GM19193 (cell line): ENCODE results near the gene SLC22A12.

Experiments used
- POLR2A ChIP-seq: IDR thresholded peaks from 4 replicates; pipeline ENCODE4 v1.6.1; 2011; ENCODE audit not compliant: insufficient read depth, insufficient read length; ENCODE audit errors: extremely low read depth

SLC22A12 gene

DNA sequence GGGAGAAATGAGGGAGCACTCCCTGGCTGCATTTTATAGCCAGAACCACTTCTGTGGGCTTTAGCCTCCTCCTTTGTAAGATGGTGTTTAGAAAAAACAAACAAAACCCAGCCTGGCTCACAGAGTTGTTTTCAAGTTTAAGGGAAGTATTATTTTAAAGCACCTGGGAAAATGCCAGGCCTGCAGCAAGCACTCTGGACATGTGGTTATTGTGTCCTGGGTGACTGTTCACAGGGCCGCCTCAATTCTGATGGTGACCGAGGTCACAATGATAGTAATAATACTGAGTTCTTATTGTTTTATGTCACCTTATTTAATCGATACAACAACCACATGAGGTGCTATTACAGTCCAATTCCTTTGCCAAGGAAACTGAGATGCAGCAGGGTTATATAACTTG is 20.7 kb upstream of the SLC22A12 start:
- TF ChIP-seq POLR2A: no peak

DNA sequence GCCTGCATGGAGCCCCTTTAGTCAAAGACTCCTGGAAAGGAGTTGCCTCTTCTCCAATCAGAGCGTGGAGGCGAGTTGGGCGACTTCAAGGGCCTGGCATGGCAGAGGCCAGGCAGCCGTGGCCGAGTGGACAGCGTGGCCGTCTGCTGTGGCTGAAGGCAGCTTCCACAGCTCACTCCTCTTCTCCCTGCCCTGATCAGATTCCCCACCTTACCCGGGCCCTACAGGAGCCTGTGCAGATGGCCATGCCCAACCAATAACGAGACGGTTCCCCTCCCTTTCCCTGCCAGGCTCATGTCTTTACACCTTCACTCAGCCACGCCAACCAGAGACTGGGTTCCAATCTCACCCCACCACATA is 20.0 kb upstream of the SLC22A12 start:
- no peak for TF ChIP-seq POLR2A

DNA sequence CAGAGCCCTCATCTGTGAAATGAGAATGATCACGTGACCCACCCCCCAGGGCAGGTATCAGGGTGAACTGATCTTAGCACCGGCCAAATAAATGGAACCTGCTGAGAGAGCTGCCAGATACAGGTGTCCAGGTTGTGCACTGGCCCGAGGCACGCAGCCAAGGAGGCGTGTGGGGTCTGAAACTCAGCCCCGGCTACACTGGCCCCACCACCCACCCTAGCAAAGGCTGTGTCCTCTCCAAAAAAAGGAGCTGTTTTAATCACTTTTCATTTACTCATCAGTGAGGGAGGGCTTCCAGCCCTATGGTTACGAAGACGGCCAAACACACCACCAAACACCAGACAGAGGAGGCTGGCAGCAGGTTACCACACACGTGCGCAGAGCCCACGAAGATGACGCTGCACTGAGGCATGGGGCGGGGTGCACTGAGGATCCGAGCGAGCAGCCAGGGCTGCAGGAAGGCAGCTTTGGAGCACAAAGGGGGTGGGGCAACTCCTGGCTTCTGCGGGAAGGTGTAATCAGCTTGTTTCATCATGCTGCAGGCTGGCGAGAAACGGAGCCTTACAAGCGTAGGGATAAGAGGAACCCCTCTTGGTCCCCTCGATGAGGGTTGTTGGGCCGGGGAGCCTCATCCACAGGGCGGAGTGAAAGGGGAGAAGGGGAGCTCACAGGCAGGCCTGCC is 19.5 kb upstream of the SLC22A12 start:
- no peak for TF ChIP-seq POLR2A

DNA sequence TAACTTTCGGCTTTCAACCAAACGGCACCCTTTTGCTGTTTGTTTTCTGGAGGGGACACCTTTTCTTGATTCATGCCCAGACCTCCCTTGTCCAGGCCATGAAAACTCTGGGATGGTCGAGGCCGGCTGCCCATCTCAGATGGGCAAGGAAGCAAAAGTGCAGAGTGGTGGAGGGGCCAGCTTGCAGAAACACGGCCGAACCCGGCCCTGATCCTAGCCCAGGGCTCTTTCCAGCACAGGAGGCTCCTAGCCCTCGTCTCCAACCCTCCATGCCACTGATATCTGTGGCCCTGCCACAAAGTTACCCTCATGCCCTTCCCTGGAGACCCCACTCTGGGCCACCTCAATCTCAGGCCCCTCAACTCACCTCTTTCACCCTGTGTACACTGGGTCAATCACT is 18.9 kb upstream of the SLC22A12 start:
- TF ChIP-seq POLR2A: no peak

DNA sequence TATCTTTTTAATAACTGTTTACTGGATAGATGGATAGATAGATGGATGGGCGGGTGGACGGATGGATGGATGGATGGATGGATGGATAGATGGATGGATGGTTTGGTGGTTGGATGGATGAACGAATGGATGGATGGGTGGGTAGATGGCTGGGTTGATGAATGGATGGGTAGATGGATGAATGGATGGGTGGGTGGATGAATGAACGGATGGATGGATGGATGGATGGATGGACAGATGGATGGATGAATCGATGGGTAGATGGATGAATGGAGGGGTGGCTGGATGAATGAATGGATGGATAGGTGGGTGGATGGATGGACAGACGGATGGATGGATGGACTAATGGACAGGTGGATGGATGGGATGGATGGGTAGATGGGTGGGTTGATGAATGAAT is 13.8 kb upstream of the SLC22A12 start:
- TF ChIP-seq POLR2A: no peak

DNA sequence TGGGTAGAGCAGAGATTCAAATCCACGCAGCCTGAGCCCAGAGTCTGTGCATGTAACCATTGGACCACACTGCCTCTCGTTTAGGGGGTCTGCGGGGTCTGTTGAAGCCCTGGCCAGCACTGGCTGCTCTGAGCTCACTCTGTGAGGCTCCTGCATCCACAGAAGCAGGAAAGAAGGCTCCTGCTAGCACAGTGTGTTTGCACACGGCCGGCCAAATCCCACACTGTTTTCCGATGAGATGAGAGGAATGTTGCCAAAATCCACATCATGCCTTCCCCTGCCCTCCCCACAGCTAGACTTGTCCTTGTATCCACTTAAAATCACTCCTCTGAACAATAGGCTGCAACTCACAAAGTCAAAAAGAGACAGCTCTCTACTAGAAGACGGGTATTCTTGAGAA is 10.6 kb upstream of the SLC22A12 start:
- no peak for TF ChIP-seq POLR2A

DNA sequence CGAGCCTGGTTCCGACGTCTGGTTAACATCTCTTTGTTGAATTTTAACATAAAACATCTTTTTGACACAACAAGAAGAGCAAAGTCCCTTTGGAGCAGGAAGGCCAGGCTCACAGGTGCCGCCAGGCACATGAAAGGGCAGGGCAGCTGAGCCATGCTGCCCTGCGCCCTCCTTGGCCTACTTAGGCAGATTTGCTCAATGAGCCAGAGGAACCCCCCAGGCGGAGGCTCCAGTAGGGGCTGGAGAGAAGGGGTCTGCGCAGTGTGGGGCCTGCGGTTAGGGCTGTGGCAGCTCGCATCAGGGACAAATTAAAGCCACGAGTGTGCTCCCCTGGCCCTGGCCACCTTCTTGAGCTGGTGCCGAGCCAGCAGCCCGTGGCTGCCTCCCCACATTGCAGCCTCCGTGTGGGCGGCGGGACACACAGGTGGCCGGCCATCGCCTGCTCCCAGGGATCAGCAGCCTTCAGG is 9.9 kb upstream of the SLC22A12 start:
- no peak for TF ChIP-seq POLR2A

DNA sequence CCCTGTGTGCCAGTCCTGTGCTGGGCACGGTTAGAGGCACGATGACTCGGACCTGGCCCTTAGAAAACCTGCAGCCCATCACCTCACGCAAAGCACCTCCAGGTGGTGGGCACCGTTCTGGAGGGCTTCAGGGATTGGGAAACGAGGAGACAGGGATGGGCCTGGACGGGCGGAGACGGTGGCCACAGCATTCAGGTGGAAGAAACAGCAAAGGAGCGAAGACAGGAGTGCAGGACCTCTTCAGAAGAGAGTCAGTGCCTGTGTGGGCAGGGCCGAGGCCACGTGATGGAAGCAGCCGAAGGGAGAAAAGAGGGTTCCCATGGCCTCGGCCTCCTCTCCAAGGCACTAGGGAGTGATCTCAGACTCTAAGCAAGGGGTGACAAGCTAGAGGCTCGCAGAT is 8.1 kb upstream of the SLC22A12 start:
- no peak for TF ChIP-seq POLR2A

DNA sequence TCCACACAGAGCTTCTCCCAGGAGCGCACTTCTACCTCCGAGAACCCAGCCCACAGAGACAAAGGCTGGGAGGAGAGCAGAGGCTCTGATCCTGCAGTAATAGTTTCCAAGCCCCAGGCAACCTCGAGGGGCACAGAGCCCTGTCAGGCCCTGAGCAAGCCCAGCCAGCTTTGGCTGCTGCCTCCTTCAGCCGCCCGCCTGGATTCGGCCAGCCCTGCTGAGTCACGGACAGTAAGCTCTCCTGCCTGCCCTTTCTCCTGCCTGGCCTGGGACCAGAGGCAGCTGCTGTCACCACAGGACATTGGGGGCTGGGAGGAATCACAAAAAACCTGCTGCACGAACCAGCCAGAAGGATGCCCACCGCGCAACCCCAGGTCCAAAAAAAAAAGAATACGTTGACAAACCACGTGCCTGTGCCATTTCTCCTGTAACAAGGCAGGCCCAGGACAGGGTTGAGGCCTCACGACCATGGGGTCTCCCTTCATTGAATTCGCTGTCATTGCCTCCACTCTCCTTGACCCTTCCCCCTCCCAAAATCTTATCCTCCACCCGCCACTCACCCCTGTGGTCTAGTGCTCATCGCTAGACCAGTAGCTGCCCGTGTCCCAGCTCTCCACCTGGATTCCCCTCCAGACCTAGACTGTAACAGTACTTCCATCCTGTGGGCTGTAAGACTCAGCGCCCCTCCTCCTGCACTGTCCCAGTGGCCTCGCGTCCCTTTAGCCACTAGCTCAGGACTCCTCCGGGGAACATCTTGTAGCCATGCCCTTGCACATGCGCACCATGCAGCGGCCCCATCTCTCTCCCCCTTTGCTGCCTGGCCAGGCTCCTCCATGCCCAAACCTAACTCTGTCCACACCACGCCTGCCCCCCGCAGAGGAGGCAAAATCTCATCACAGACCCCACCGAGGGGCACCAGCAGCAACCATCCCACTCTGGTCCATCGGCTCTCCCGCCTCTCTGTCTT is 7.4 kb upstream of the SLC22A12 start:
- TF ChIP-seq POLR2A: no peak

DNA sequence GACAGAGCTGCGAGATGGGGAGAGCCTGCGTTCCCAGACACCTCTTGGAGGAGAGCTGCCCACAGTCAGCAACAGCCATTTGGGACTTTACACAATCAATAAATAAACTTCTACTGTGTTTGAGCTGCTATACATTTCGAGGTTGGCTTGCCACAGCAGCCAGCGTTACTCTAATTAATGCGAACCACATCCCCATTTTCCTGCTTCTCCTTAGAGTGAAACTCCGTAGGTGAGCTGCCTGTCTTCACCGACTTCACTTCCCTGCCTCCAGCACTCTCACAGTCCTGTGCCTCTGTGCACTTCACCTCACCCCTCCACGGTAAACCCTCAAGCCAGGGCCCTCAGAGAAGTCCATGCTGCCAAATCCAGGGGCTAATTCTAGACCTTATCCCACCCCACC is 5.9 kb upstream of the SLC22A12 start:
- no peak for TF ChIP-seq POLR2A

DNA sequence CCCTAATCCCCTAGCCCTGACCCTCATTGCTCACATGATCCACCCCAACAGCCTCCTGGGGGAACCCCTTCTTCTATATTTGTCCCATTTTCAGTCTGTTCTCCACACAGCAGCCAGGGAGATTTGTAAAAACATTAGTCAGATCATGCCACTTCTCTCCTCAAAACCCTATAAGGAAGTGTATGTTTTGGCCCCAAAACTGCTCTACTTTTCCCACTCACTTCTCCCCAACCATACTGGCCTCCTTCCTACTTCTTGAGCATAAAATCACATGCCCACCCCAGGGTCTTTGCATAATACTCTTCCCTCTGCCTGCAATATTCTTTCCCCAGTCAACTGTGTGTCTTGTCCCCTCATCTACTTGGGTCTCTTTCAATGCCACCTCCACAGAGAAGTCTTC is 4.7 kb upstream of the SLC22A12 start:
- no peak for TF ChIP-seq POLR2A

DNA sequence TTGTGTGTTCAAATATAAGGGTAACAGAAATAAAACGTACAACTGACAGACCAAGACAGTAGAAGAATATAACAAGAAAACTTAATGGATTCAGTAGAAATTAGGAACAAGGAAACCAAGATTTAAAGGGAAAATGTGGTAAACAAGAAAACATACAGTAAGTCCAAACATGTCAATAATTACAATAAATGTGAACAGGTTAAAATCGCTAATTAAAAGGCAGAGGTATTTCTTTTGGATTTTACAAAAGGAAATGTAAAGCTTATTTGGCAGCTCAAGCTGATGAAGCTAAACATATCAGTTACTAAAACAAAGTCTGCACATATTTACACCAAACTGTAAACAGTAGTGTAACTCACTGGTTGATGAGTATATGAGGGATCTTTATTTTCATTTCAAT is 2.3 kb upstream of the SLC22A12 start:
- TF ChIP-seq POLR2A: no peak

DNA sequence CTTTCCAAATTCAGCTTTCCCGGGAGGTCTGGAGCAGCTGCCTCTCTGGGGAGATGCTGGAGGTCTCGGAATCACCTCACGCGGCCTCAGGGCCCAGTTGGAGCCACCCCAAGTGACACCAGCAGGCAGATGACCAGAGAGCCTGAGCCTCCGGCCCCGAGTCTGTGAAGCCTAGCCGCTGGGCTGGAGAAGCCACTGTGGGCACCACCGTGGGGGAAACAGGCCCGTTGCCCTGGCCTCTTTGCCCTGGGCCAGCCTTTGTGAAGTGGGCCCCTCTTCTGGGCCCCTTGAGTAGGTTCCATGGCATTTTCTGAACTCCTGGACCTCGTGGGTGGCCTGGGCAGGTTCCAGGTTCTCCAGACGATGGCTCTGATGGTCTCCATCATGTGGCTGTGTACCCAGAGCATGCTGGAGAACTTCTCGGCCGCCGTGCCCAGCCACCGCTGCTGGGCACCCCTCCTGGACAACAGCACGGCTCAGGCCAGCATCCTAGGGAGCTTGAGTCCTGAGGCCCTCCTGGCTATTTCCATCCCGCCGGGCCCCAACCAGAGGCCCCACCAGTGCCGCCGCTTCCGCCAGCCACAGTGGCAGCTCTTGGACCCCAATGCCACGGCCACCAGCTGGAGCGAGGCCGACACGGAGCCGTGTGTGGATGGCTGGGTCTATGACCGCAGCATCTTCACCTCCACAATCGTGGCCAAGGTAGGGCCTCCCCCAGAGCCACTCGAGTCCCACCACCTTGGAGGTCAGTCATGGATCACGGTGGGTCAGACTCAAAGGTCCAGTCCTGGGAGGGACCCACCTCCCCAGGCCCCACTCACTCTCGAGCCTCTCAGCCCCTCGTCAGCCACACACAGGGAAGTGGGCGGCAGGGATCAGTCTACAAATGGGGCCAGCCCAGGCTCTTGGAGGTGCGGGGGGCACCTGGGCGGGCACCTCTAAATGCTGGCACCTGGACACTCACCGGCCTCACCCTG is 525 bp downstream of the SLC22A12 start:
- TF ChIP-seq POLR2A: no peak

DNA sequence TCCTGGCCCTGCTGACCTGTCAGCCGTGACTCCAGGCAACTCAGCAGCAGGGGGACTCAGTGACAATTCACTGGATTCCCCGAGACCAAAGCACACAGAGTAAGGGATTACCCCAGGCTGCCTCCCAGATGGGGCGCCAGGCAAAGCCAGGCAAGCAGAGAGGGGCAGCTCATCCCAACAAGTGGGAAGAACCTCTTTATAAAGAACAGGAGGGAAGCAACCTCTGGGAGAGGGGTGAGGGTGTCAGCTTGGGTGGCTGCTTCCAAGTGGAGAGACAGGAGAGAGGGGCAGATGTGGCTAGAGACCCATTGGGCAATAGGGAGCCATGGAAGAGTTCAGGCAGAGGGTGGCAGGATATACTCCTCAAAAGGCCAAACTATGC is 1.2 kb downstream of the SLC22A12 start:
- TF ChIP-seq POLR2A: no peak

DNA sequence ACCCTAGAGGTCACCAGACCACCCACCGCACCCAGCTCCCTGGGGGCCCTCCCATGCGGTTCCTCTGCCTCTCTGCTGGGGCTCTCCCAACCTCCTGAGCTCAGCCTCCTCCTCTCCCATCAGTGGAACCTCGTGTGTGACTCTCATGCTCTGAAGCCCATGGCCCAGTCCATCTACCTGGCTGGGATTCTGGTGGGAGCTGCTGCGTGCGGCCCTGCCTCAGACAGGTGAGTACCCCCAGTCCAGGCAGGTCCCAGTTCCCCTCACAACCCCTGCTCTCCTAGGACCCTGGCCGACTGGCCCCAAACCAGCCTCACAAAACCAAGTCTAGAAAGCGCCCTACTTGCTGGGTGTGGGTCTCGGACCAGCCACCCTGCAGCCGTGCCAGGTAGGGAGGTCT is 1.6 kb downstream of the SLC22A12 start:
- TF ChIP-seq POLR2A: no peak
